SK-N-SH treated with all-trans-retinoic acid at 6 μM for 48 hours (cell line): ENCODE results near the gene DCBLD2.

Source experiments
- ATAC-seq: fragments of 200-7000 bp; cut with Tn5 transposase; 3 replicates; pipeline ENCODE4 v1.9.1; 2020; ENCODE audit warnings: mild to moderate bottlenecking, moderate library complexity
- CREB5 ChIP-seq: fragments of 250-450 bp; sonication (Bioruptor Pico); IDR thresholded peaks from 2 replicates; pipeline ENCODE4 v1.5.1; 2020; ENCODE audit warnings: low read depth, mild to moderate bottlenecking, moderate library complexity
- CSDC2 ChIP-seq: fragments of 250-450 bp; sonication (Bioruptor Pico); IDR thresholded peaks from 2 replicates; pipeline ENCODE4 v1.5.0; 2020; ENCODE audit warnings: mild to moderate bottlenecking, moderate library complexity
- ESRRG ChIP-seq: fragments of 250-450 bp; sonication (Bioruptor Pico); IDR thresholded peaks from 2 replicates; pipeline ENCODE4 v1.6.1; 2021; ENCODE audit warnings: mild to moderate bottlenecking
- GLIS3 ChIP-seq: fragments of 250-450 bp; sonication (Bioruptor Pico); IDR thresholded peaks from 2 replicates; pipeline ENCODE4 v1.5.0; 2020; ENCODE audit warnings: mild to moderate bottlenecking, moderate library complexity
- OSR1 ChIP-seq: fragments of 250-450 bp; sonication (Bioruptor Pico); IDR thresholded peaks from 2 replicates; pipeline ENCODE4 v1.8.0; 2022; ENCODE audit warnings: moderate library complexity, mild to moderate bottlenecking, inconsistent platforms
- PPARA ChIP-seq: fragments of 250-450 bp; sonication (Bioruptor Pico); IDR thresholded peaks from 2 replicates; pipeline ENCODE4 v1.5.0; 2020; ENCODE audit warnings: mild to moderate bottlenecking, borderline replicate concordance
- RARB ChIP-seq: fragments of 250-450 bp; sonication (Bioruptor Pico); IDR thresholded peaks from 2 replicates; pipeline ENCODE4 v1.8.0; 2021; ENCODE audit warnings: mild to moderate bottlenecking, moderate library complexity
- SNAI2 ChIP-seq: fragments of 250-450 bp; sonication (Bioruptor Pico); IDR thresholded peaks from 2 replicates; pipeline ENCODE4 v1.5.0; 2020; ENCODE audit warnings: mild to moderate bottlenecking, moderate library complexity
- TCF4 ChIP-seq: fragments of 250-450 bp; sonication (Bioruptor Pico); IDR thresholded peaks from 2 replicates; pipeline ENCODE4 v1.8.0; 2021; ENCODE audit warnings: mild to moderate bottlenecking, moderate library complexity, borderline replicate concordance
- TOX ChIP-seq: fragments of 250-450 bp; sonication (Bioruptor Pico); IDR thresholded peaks from 2 replicates; pipeline ENCODE4 v1.8.0; 2021; ENCODE audit warnings: mild to moderate bottlenecking, moderate library complexity, borderline replicate concordance
- ZC3H10 ChIP-seq: fragments of 250-450 bp; sonication (Bioruptor Pico); IDR thresholded peaks from 2 replicates; pipeline ENCODE4 v1.5.1; 2021; ENCODE audit warnings: mild to moderate bottlenecking, moderate library complexity
- ZFP3 ChIP-seq: fragments of 250-450 bp; sonication (Bioruptor Pico); IDR thresholded peaks from 2 replicates; pipeline ENCODE4 v1.5.0; 2020; ENCODE audit warnings: mild to moderate bottlenecking, moderate library complexity
- ZFP30 ChIP-seq: fragments of 450-650 bp; formaldehyde crosslinking; IDR thresholded peaks from 2 replicates; pipeline ENCODE4 v1.5.0; 2022; ENCODE audit warnings: mild to moderate bottlenecking, moderate library complexity
- ZNF565 ChIP-seq: fragments of 450-650 bp; formaldehyde crosslinking; conservative IDR thresholded peaks from 2 replicates; pipeline ENCODE4 v1.5.0; 2020; ENCODE audit warnings: low read depth, mild to moderate bottlenecking, moderate library complexity
- ZNF70 ChIP-seq: fragments of 450-650 bp; formaldehyde crosslinking; IDR thresholded peaks from 2 replicates; pipeline ENCODE4 v1.5.0; 2020; ENCODE audit warnings: mild to moderate bottlenecking, moderate library complexity
- ZNF8 ChIP-seq: fragments of 450-650 bp; formaldehyde crosslinking; IDR thresholded peaks from 2 replicates; pipeline ENCODE4 v1.5.0; 2020; ENCODE audit warnings: mild to moderate bottlenecking, moderate library complexity
- TF ChIP-seq, protein P1 (sequence below): fragments of 250-450 bp; sonication (Bioruptor Pico); IDR thresholded peaks from 2 replicates; pipeline ENCODE4 v1.5.1; 2021; ENCODE audit warnings: mild to moderate bottlenecking, moderate library complexity
- TF ChIP-seq, protein P2 (sequence below): fragments of 250-450 bp; sonication (Bioruptor Pico); IDR thresholded peaks from 2 replicates; pipeline ENCODE4 v1.8.0; 2021; ENCODE audit warnings: low read depth, mild to moderate bottlenecking, moderate library complexity, borderline replicate concordance
- TF ChIP-seq, protein P3 (sequence below): fragments of 250-450 bp; sonication (Bioruptor Pico); IDR thresholded peaks from 2 replicates; pipeline ENCODE4 v1.5.0; 2020; ENCODE audit warnings: mild to moderate bottlenecking, moderate library complexity

The DCBLD2 gene

GRCh38 chr3:98777801-98778220 is 123.7 kb downstream of the DCBLD2 start:
- peak; percentile 65 for ATAC-seq
- TF ChIP-seq GLIS3 (CRISPR knock-in tag): no peak
- TF ChIP-seq TCF4: no peak
- no peak for TF ChIP-seq TOX (CRISPR knock-in tag)
- no peak for TF ChIP-seq ZFP30 (CRISPR knock-in tag)
- TF ChIP-seq, protein P1, sequence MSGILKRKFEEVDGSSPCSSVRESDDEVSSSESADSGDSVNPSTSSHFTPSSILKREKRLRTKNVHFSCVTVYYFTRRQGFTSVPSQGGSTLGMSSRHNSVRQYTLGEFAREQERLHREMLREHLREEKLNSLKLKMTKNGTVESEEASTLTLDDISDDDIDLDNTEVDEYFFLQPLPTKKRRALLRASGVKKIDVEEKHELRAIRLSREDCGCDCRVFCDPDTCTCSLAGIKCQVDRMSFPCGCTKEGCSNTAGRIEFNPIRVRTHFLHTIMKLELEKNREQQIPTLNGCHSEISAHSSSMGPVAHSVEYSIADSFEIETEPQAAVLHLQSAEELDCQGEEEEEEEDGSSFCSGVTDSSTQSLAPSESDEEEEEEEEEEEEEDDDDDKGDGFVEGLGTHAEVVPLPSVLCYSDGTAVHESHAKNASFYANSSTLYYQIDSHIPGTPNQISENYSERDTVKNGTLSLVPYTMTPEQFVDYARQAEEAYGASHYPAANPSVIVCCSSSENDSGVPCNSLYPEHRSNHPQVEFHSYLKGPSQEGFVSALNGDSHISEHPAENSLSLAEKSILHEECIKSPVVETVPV (CRISPR knock-in tag): no peak
- no peak for TF ChIP-seq SNAI2 (CRISPR knock-in tag)
- TF ChIP-seq, protein P2, sequence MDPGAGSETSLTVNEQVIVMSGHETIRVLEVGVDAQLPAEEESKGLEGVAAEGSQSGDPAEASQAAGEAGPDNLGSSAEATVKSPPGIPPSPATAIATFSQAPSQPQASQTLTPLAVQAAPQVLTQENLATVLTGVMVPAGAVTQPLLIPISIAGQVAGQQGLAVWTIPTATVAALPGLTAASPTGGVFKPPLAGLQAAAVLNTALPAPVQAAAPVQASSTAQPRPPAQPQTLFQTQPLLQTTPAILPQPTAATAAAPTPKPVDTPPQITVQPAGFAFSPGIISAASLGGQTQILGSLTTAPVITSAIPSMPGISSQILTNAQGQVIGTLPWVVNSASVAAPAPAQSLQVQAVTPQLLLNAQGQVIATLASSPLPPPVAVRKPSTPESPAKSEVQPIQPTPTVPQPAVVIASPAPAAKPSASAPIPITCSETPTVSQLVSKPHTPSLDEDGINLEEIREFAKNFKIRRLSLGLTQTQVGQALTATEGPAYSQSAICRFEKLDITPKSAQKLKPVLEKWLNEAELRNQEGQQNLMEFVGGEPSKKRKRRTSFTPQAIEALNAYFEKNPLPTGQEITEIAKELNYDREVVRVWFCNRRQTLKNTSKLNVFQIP: no peak
- TF ChIP-seq PPARA: no peak
- TF ChIP-seq ZNF70 (CRISPR knock-in tag): no peak
- no peak for TF ChIP-seq ZNF8 (CRISPR knock-in tag)
- TF ChIP-seq, all 23 proteins: peak for 0

- TF ChIP-seq ESRRG (CRISPR knock-in tag) (no peak), CREB5 (no peak), CSDC2 (CRISPR knock-in tag) (no peak), ZNF565 (CRISPR knock-in tag) (no peak), RARB (CRISPR knock-in tag) (no peak)
- TF ChIP-seq, protein P2: no peak
Measured at GRCh38 chr3:98777286-98777685, 124.2 kb downstream of the DCBLD2 start.

GRCh38 chr3:98776140-98776493 is 125.4 kb downstream of the DCBLD2 start:
- TF ChIP-seq ZC3H10 (CRISPR knock-in tag) (no peak), RARB (CRISPR knock-in tag) (no peak), OSR1 (CRISPR knock-in tag) (no peak), GLIS3 (CRISPR knock-in tag) (no peak), SNAI2 (CRISPR knock-in tag) (no peak), ZFP3 (CRISPR knock-in tag) (no peak), TOX (CRISPR knock-in tag) (no peak)
- TF ChIP-seq, all 23 proteins: peak for 0

More at GRCh38 chr3:98777286-98777685, 124.2 kb downstream of the DCBLD2 start:
- no peak for ATAC-seq

GRCh38 chr3:98775459-98776139 is 125.9 kb downstream of the DCBLD2 start:
- ATAC-seq: no peak
- TF ChIP-seq ESRRG (CRISPR knock-in tag): no peak
- TF ChIP-seq, protein P3, sequence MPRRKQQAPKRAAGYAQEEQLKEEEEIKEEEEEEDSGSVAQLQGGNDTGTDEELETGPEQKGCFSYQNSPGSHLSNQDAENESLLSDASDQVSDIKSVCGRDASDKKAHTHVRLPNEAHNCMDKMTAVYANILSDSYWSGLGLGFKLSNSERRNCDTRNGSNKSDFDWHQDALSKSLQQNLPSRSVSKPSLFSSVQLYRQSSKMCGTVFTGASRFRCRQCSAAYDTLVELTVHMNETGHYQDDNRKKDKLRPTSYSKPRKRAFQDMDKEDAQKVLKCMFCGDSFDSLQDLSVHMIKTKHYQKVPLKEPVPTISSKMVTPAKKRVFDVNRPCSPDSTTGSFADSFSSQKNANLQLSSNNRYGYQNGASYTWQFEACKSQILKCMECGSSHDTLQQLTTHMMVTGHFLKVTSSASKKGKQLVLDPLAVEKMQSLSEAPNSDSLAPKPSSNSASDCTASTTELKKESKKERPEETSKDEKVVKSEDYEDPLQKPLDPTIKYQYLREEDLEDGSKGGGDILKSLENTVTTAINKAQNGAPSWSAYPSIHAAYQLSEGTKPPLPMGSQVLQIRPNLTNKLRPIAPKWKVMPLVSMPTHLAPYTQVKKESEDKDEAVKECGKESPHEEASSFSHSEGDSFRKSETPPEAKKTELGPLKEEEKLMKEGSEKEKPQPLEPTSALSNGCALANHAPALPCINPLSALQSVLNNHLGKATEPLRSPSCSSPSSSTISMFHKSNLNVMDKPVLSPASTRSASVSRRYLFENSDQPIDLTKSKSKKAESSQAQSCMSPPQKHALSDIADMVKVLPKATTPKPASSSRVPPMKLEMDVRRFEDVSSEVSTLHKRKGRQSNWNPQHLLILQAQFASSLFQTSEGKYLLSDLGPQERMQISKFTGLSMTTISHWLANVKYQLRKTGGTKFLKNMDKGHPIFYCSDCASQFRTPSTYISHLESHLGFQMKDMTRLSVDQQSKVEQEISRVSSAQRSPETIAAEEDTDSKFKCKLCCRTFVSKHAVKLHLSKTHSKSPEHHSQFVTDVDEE: no peak
- no peak for TF ChIP-seq RARB (CRISPR knock-in tag)
- no peak for TF ChIP-seq SNAI2 (CRISPR knock-in tag)

More at GRCh38 chr3:98776140-98776493, 125.4 kb downstream of the DCBLD2 start:
- no peak for ATAC-seq
